KMS-11 (cell line): ENCODE results near the gene DAB2.

Experiments used
- H2AFZ ChIP-seq: fragments of 200-600 bp; sonication (generic); 2 replicates; pipeline ENCODE4 v1.6.1; 2016; ENCODE audit warnings: antibody characterized with exemption, mixed run types, low read depth
- H3K27ac ChIP-seq: fragments of 200-600 bp; sonication (generic); 2 replicates; pipeline ENCODE4 v1.6.1; 2016; ENCODE audit warnings: mild to moderate bottlenecking, mixed run types
- H3K27me3 ChIP-seq: fragments of 200-600 bp; sonication (generic); 2 replicates; pipeline ENCODE4 v1.6.1; 2017; ENCODE audit warnings: mild to moderate bottlenecking, low read depth, mixed run types, moderate library complexity; ENCODE audit not compliant: insufficient read depth
- H3K36me3 ChIP-seq: fragments of 200-600 bp; sonication (generic); 2 replicates; pipeline ENCODE4 v1.6.1; 2017; ENCODE audit warnings: mild to moderate bottlenecking, mixed run types; ENCODE audit not compliant: insufficient read depth
- H3K4me1 ChIP-seq: fragments of 200-600 bp; sonication (generic); 2 replicates; pipeline ENCODE4 v1.6.1; 2016; ENCODE audit warnings: mild to moderate bottlenecking, low read depth, mixed run types; ENCODE audit not compliant: poor library complexity, severe bottlenecking
- H3K4me2 ChIP-seq: fragments of 200-600 bp; sonication (generic); 2 replicates; pipeline ENCODE4 v1.7.0; 2016; ENCODE audit warnings: mild to moderate bottlenecking, mixed run types
- H3K4me3 ChIP-seq: fragments of 200-600 bp; sonication (generic); IDR thresholded peaks from 2 replicates; pipeline ENCODE4 v1.6.1; 2017; ENCODE audit warnings: low read depth, low read length, mixed read lengths; ENCODE audit not compliant: insufficient read depth
- H3K79me2 ChIP-seq: fragments of 200-600 bp; sonication (generic); 2 replicates; pipeline ENCODE4 v1.6.1; 2016; ENCODE audit warnings: low read depth, mixed run types; ENCODE audit not compliant: insufficient read depth
- H3K9ac ChIP-seq: fragments of 200-600 bp; sonication (generic); 2 replicates; pipeline ENCODE4 v1.6.1; 2016; ENCODE audit warnings: mild to moderate bottlenecking, mixed run types
- H4K20me1 ChIP-seq: fragments of 200-600 bp; sonication (generic); 2 replicates; pipeline ENCODE4 v1.6.1; 2016; ENCODE audit warnings: mild to moderate bottlenecking, mixed run types; ENCODE audit not compliant: insufficient read depth
- TF ChIP-seq, protein P1 (sequence below): fragments of 200-600 bp; sonication (generic); conservative IDR thresholded peaks from 2 replicates; pipeline ENCODE4 v1.6.1; 2017; ENCODE audit warnings: low read depth, mild to moderate bottlenecking, antibody characterized with exemption, low read length, moderate library complexity, mixed read lengths

DAB2 gene

DNA sequence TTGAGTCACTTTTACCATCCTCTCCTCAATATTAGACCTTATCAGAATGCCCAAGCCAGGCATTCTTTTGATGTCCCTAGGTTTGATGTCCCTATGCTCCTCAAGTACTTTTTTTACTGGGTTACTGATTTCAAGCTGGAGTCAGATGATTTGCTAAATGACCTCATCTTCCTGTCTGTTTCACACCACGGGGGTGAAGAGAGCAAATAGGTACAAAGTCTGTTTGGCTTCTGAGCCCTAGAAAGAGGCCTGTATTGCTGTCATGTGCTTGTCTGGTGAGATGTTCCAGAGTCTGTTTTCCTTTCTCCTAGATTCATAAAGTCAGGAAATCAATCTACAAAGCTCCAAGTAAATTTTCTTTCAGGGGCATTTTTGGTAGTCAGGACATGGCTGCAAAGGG, 12.7 kb upstream of the DAB2 start:
- no peaks in the 10 kb centered on the region for H4K20me1 ChIP-seq
- H3K36me3 ChIP-seq: no peaks in the 10 kb centered on the region
- no peak overlapping the region for H3K4me2 ChIP-seq
- H3K9ac ChIP-seq: no peak overlapping the region
- TF ChIP-seq, protein P1, sequence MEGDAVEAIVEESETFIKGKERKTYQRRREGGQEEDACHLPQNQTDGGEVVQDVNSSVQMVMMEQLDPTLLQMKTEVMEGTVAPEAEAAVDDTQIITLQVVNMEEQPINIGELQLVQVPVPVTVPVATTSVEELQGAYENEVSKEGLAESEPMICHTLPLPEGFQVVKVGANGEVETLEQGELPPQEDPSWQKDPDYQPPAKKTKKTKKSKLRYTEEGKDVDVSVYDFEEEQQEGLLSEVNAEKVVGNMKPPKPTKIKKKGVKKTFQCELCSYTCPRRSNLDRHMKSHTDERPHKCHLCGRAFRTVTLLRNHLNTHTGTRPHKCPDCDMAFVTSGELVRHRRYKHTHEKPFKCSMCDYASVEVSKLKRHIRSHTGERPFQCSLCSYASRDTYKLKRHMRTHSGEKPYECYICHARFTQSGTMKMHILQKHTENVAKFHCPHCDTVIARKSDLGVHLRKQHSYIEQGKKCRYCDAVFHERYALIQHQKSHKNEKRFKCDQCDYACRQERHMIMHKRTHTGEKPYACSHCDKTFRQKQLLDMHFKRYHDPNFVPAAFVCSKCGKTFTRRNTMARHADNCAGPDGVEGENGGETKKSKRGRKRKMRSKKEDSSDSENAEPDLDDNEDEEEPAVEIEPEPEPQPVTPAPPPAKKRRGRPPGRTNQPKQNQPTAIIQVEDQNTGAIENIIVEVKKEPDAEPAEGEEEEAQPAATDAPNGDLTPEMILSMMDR: no peak
- H3K27me3 ChIP-seq: no peaks in the 10 kb centered on the region
- H3K4me1 ChIP-seq: no peaks in the 10 kb centered on the region
- no peaks in the 10 kb centered on the region for H3K79me2 ChIP-seq
- no peak overlapping the region for H2AFZ ChIP-seq
- H3K4me3 ChIP-seq: no peak overlapping the region
- H3K27ac ChIP-seq: no peak overlapping the region

GRCh38 chr5:39433848-39434247, 9.1 kb upstream of the DAB2 start:
- no peak overlapping the region for H3K4me3 ChIP-seq
- no peak overlapping the region for H3K4me2 ChIP-seq
- H3K27ac ChIP-seq: no peak overlapping the region
- H3K9ac ChIP-seq: no peak overlapping the region
- TF ChIP-seq, protein P1: no peak
- H2AFZ ChIP-seq: no peak overlapping the region
- no peaks in the 10 kb centered on the region for H3K4me1 ChIP-seq
- H3K27me3 ChIP-seq: no peaks in the 10 kb centered on the region
- H4K20me1 ChIP-seq: no peaks in the 10 kb centered on the region
- H3K79me2 ChIP-seq: no peaks in the 10 kb centered on the region
- no peaks in the 10 kb centered on the region for H3K36me3 ChIP-seq

DNA sequence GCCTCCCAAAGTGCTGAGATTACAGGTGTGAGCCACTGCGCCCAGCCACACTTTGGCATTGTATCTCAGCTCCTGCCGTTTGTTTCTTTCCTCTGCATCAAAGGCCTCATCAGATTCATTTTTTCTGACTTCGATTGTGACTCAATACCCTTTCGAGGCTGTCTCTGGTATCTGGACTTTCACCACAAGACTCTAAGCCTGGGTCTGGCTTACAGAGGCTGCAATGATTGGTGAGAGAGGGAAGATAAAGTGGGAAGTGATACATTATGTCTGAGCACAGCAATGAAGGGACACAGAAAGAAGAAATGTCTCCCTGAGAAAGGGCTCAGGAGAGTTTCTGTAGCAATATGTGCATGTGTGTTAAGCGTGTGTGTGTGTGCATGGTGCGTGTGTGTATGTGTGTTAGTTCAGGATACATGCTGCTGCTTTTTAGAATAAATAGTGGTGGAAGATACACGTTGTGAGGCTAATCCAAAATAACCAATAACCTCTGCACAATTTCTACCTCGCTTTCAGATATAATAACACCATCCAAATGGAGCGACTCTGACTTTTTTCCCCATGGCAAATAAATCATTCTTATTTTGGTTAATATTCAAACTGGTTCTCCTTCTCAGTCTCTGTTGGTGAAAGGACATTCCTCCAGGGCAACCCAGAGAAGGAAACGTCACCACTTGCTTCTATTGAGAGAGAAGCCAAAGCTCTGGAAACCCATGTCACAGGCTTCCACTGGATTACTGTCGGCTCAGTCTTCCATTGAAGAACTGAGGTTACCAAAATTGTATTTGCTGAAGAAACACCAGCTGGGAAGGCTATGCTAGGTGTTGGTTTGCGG, 8.1 kb upstream of the DAB2 start:
- no peak overlapping the region for H2AFZ ChIP-seq
- no peak overlapping the region for H3K27ac ChIP-seq
- H3K79me2 ChIP-seq: no peaks in the 10 kb centered on the region
- H3K4me3 ChIP-seq: no peak overlapping the region
- TF ChIP-seq, protein P1: no peak
- H3K36me3 ChIP-seq: no peaks in the 10 kb centered on the region
- no peak overlapping the region for H3K9ac ChIP-seq
- no peaks in the 10 kb centered on the region for H4K20me1 ChIP-seq
- H3K27me3 ChIP-seq: no peaks in the 10 kb centered on the region
- no peaks in the 10 kb centered on the region for H3K4me1 ChIP-seq
- no peak overlapping the region for H3K4me2 ChIP-seq

GRCh38 chr5:39430461-39430860, 5.7 kb upstream of the DAB2 start:
- TF ChIP-seq, protein P1: no peak
- H3K27ac ChIP-seq: no peak overlapping the region
- no peak overlapping the region for H3K4me2 ChIP-seq
- no peaks in the 10 kb centered on the region for H3K27me3 ChIP-seq
- no peaks in the 10 kb centered on the region for H4K20me1 ChIP-seq
- no peaks in the 10 kb centered on the region for H3K79me2 ChIP-seq
- H3K4me1 ChIP-seq: no peaks in the 10 kb centered on the region
- H3K36me3 ChIP-seq: no peaks in the 10 kb centered on the region
- no peak overlapping the region for H3K4me3 ChIP-seq
- no peak overlapping the region for H3K9ac ChIP-seq
- H2AFZ ChIP-seq: no peak overlapping the region
